SIG-M5 (cell line): ENCODE data around the gene COL2A1.

Experiments used
- DNase-seq: peaks from one replicate; lab custom pipeline; 2025; lab: John Stamatoyannopoulos, UW

COL2A1 gene

GRCh38 chr12:48030173-48030650, 25.9 kb upstream of the COL2A1 start:
- no peak for DNase-seq

GRCh38 chr12:48029491-48030172, 25.4 kb upstream of the COL2A1 start:
- DNase-seq, result no peak

- DNase-seq, result no peak
These were observed 24.5 kb upstream of the COL2A1 start for GRCh38 chr12:48028541-48029431.

DNA sequence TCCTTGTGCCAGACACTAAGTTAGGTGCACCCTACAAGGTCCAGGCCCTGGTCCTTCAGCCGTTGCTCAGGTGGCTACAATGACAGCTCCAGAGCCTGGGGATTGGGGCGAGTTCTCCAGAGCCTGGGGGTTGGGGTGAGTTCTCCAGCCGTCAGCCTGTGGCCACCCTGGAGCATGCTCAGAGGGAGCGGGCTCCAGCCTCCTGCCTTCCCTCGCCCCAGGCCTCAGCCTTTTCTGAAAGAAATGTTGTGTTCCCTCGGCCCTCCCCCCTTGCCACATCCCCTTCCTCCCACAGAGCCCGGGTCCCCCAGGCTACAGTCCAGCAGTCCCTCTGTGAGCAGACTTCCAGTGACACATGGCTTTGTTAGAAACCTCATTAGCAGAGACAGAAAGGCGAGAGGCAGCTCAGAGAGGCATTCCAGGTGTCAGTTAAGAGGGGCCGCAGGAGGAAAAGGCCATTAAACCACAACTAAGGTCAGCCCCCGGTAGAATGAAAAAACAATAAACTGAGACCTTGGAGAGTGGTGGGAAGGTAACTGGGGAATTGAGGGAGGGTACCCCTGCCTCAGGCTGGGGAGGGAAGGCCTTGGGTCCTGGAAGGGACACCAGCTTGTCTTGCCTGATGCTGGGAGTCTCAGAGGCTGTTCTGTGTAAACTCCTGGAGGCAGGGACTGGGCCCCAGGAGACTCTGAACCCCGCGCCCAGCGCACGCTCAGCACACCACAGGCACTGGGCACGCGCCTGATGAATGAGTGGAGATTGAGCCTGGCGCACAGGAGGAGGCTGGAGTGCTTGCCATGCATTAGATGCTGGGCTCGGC, 23.1 kb upstream of the COL2A1 start:
- DNase-seq, result no peak

- no peak for DNase-seq
These were observed 22.0 kb upstream of the COL2A1 start for GRCh38 chr12:48026060-48026827.

GRCh38 chr12:48025281-48025680, 21.0 kb upstream of the COL2A1 start:
- DNase-seq, result no peak

DNA sequence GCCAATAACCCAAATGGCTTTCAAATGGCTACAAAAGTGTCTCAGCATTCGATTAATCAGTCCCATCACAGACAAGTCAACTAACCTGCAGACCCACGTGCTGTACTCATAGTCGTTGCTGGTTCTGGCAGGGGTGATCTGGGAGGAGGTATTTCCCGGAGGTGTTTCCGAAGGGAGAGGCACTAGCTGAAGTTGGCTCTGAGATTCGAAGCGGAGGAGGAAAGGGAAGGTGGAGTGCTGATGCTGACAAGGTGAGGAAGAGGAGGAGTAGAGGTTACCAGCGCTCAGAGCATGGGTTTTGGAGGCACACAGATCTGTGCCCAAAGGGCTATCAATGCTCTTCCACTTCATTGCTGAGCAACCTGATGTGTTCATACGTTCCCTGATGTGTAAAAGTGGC, 20.5 kb upstream of the COL2A1 start:
- DNase-seq, result no peak

DNA sequence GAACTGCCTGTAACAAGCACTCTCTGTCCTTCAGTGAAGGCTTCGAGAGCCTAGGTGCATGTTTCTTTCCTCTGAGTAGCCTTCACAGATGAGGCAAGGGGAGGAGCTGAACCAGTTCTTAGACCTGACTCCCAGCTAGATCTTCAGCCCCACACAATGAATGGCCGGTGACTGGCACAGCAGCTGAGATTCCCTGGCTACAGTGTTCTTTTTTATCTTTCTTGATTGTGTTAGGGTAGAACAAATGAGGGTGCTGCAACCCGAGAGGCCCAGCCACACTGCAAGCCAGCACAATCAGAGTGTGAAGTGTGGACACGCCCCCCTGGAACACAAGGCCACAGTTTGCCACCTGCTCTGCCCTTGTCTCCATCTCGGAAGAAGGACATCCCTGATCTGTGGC, 19.1 kb upstream of the COL2A1 start:
- DNase-seq, result no peak

GRCh38 chr12:48022676-48023385, 18.6 kb upstream of the COL2A1 start:
- DNase-seq, result no peak

GRCh38 chr12:48022180-48022521, 17.9 kb upstream of the COL2A1 start:
- no peak for DNase-seq

- DNase-seq, result no peak
These were observed 17.4 kb upstream of the COL2A1 start for GRCh38 chr12:48021485-48022179.

GRCh38 chr12:48019639-48020265, 15.5 kb upstream of the COL2A1 start:
- DNase-seq, result no peak

- no peak for DNase-seq
These were observed 14.3 kb upstream of the COL2A1 start for GRCh38 chr12:48018618-48018995.

DNA sequence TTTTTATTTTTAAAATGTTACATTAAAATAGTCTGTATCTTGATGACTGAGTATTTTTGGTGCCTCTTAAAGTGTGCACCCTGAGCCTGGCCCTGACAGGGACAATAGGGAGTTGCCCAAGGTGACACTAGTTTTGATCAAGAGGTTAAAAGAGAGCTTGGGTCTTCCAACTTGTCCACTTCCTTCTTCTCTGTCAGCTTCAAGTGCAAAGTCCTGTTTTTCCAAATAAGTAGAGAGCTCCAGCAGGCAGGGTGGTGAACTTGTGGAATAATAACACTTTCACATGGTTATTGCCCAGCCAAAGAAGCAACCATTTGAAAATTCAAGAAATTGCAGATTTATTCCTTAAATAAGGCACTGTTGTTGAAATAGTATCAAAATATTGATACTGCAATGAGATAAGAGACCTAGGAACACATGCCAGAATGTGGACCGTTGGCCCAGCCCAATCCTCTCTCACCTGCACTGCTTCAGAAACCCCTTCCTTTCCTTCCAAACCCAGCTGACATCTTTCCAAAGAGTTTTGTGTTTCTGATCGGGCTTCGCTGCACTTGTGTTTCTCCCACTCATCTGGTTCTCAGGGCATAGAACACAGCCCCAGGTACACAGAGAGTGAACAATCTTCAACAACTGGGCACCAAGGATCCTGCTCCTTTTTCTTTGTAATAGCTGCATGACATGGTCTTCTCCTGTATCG, 13.8 kb upstream of the COL2A1 start:
- DNase-seq, result no peak

GRCh38 chr12:48017496-48017895, 13.2 kb upstream of the COL2A1 start:
- DNase-seq, result no peak

- no peak for DNase-seq
These were observed 12.2 kb upstream of the COL2A1 start for GRCh38 chr12:48016373-48017020.

GRCh38 chr12:48015954-48016353, 11.7 kb upstream of the COL2A1 start:
- no peak for DNase-seq

GRCh38 chr12:48015129-48015528, 10.9 kb upstream of the COL2A1 start:
- DNase-seq, result no peak

DNA sequence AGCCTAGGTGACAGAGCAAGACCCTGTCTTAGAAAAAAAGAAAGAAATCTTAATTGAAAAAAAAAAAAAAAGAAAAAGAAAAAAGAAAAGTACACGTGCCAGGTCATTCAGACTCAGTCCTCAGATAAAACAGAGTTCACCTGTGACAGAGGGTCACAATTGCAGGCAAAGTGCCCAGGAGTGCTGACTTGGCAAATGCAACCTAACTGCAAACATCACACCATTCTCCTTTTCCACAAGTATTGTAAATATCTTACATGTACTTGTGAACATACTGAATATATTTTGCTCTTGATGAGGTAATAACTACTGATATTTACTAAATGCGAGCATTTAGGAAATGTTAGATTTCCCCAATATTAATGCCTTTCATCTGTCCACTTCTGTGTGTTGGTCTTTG, 9.0 kb upstream of the COL2A1 start:
- DNase-seq, result no peak
